GM12878 (cell line): Measurements from ENCODE around the gene CRKL. TPM values are rescaled to one million over a fixed set of nuclear protein-coding genes. Genes with fewer than 3 reads are reported as not detected.

Source experiments
- ATAC-seq: fragments of 200-7000 bp; cut with Tn5 transposase; 3 replicates; pipeline ENCODE4 v1.9.1; 2020; ENCODE audit warnings: mild to moderate bottlenecking, moderate library complexity
- BruUV-seq: library from RNA; stranded (reverse); fragments of 400-500 nt; replicated peaks from 2 replicates; lab custom pipeline; 2021; lab: Mats Ljungman, UMichigan
- CTCF ChIA-PET: fragments of 300-600 bp; sonication (Branson Sonifier 250); formaldehyde crosslinking; extraction: SDS; loops from one replicate; lab custom pipeline; 2021; ENCODE audit warnings: inconsistent platforms; lab: Yijun Ruan, JAX
- POLR2A ChIA-PET: fragments of 350-600 bp; formaldehyde crosslinking; extraction: SDS; loops from one replicate; lab custom pipeline; 2021; ENCODE audit warnings: inconsistent platforms; lab: Charles Lee
- RAD21 ChIA-PET: fragments of 300-600 bp; sonication (Branson Sonifier 250); formaldehyde crosslinking; loops from one replicate; lab custom pipeline; 2023; ENCODE audit warnings: antibody characterized with exemption; ENCODE audit not compliant: unreplicated experiment; lab: Charles Lee
- SMC1A ChIA-PET: fragments of 300-600 bp; sonication (Branson Sonifier 250); formaldehyde crosslinking; loops from one replicate; lab custom pipeline; 2023; ENCODE audit not compliant: unreplicated experiment, uncharacterized antibody; lab: Charles Lee
- DNase-seq: peaks from one replicate; pipeline ENCODE4 v3.0.0-alpha.2; 2011; ENCODE audit warnings: low read depth, low spot score
- FAIRE-seq: peaks from 3 replicates; lab custom pipeline; 2011; peaks lifted over from hg19 to GRCh38; lab: Jason Lieb, UNC
- H2AFZ ChIP-seq: 2 replicates; pipeline ENCODE4 v1.6.0; 2011; ENCODE audit warnings: low read depth, low read length, control low read depth; ENCODE audit not compliant: control insufficient read depth
- H3K27ac ChIP-seq: 2 replicates; pipeline ENCODE4 v1.5.1; 2011; ENCODE audit warnings: control low read depth; ENCODE audit not compliant: control insufficient read depth, insufficient read depth
- H3K27me3 ChIP-seq, 2 experiments: replicated peaks in 1 of 2; 2 replicates each; pipeline versions ENCODE4 v1.6.0 to v1.6.1; 2011; ENCODE audit warnings: low read length in 1 of 2; ENCODE audit not compliant: control insufficient read depth in 2 of 2, insufficient read depth in 2 of 2
- H3K36me3 ChIP-seq, 2 experiments: 2 replicates each; pipeline ENCODE4 v1.5.1; 2011; ENCODE audit warnings: low read length in 1 of 2; ENCODE audit not compliant: control insufficient read depth in 2 of 2, insufficient read depth in 2 of 2
- H3K4me1 ChIP-seq: 2 replicates; pipeline ENCODE4 v1.6.1; 2011; ENCODE audit warnings: mild to moderate bottlenecking, low read length, moderate library complexity, mixed read lengths; ENCODE audit not compliant: control insufficient read depth, insufficient read depth
- H3K4me2 ChIP-seq: 2 replicates; pipeline ENCODE4 v1.6.0; 2011; ENCODE audit warnings: control low read depth; ENCODE audit not compliant: control insufficient read depth, insufficient read depth
- H3K4me3 ChIP-seq: fragments of 200-600 bp; sonication (generic); 2 replicates; pipeline ENCODE4 v1.5.1; 2016
- H3K79me2 ChIP-seq: 2 replicates; pipeline ENCODE4 v1.6.0; 2011; ENCODE audit warnings: low read length; ENCODE audit not compliant: control insufficient read depth, insufficient read depth
- H3K9ac ChIP-seq: 2 replicates; pipeline ENCODE4 v1.8.0; 2011; ENCODE audit warnings: low read length, control low read depth, mixed read lengths; ENCODE audit not compliant: control insufficient read depth, insufficient read depth
- H3K9me3 ChIP-seq: replicated peaks from 3 replicates; pipeline ENCODE4 v1.5.1; 2011; ENCODE audit warnings: mild to moderate bottlenecking, low read length; ENCODE audit not compliant: control insufficient read depth, insufficient read depth
- H4K20me1 ChIP-seq: 2 replicates; pipeline ENCODE4 v1.6.0; 2011; ENCODE audit not compliant: control insufficient read depth, insufficient read depth
- CBX5 ChIP-seq: sonication (generic); IDR thresholded peaks from 2 replicates; pipeline ENCODE4 v1.6.1; 2016; ENCODE audit warnings: low read depth, moderate library complexity, mild to moderate bottlenecking, inconsistent platforms
- CEBPZ ChIP-seq: fragments of 150-350 bp; IDR thresholded peaks from 2 replicates; pipeline ENCODE4 v1.6.1; 2016; ENCODE audit warnings: low read depth, low read length
- ETV6 ChIP-seq, 2 experiments: fragments of 450-650 bp in 1 of 2; IDR thresholded peaks in 1 of 2; conservative IDR thresholded peaks in 1 of 2; 2 replicates each; pipeline ENCODE4 v1.6.1; 2014; ENCODE audit warnings: antibody characterized with exemption in 1 of 2, borderline replicate concordance in 1 of 2, low read depth in 1 of 2, mild to moderate bottlenecking in 1 of 2, moderate library complexity in 1 of 2
- HCFC1 ChIP-seq: fragments of 150-350 bp; IDR thresholded peaks from 2 replicates; pipeline ENCODE4 v1.6.1; 2014; ENCODE audit warnings: low read length
- HSF1 ChIP-seq: fragments of 150-350 bp; IDR thresholded peaks from 2 replicates; pipeline ENCODE4 v1.6.1; 2014; ENCODE audit warnings: mild to moderate bottlenecking, low read depth, low read length
- MTA2 ChIP-seq: fragments of 450-650 bp; IDR thresholded peaks from 2 replicates; pipeline ENCODE4 v1.6.1; 2016; ENCODE audit warnings: low read depth, mild to moderate bottlenecking, moderate library complexity
- MYB ChIP-seq: fragments of 150-350 bp; IDR thresholded peaks from 2 replicates; pipeline ENCODE4 v1.6.1; 2014; ENCODE audit warnings: mild to moderate bottlenecking, low read depth, low read length, borderline replicate concordance
- NFYB ChIP-seq: IDR thresholded peaks from 2 replicates; pipeline ENCODE4 v1.6.1; 2011; ENCODE audit warnings: low read depth, mild to moderate bottlenecking, low read length, improper control_type of control experiment, moderate library complexity; ENCODE audit not compliant: insufficient read depth
- NR2C2 ChIP-seq: IDR thresholded peaks from 2 replicates; pipeline ENCODE4 v1.6.1; 2011; ENCODE audit warnings: borderline replicate concordance, low read depth; ENCODE audit not compliant: control insufficient read depth, insufficient read length
- PBX3 ChIP-seq: IDR thresholded peaks from 2 replicates; pipeline ENCODE4 v1.6.1; 2011; ENCODE audit warnings: mild to moderate bottlenecking, low read depth, low read length, moderate library complexity; ENCODE audit not compliant: insufficient replicate concordance
- PML ChIP-seq: IDR thresholded peaks from 2 replicates; pipeline ENCODE4 v1.6.1; 2012; ENCODE audit warnings: low read length, inconsistent platforms
- POLR2AphosphoS2 ChIP-seq: IDR thresholded peaks from 2 replicates; pipeline ENCODE4 v1.6.1; 2011; ENCODE audit warnings: low read depth, mild to moderate bottlenecking, low read length, improper control_type of control experiment, moderate library complexity
- POLR2AphosphoS5 ChIP-seq: IDR thresholded peaks from 2 replicates; pipeline ENCODE4 v1.6.1; 2011; ENCODE audit warnings: mild to moderate bottlenecking, low read length, inconsistent platforms
- RELB ChIP-seq: fragments of 450-650 bp; IDR thresholded peaks from 2 replicates; pipeline ENCODE4 v1.6.1; 2017; ENCODE audit warnings: low read depth, mild to moderate bottlenecking, moderate library complexity
- WGBS: methylation state at CpG from one replicate; pipeline ENCODE4 v1.1.6; 2016; ENCODE audit warnings: low lambda C conversion rate; ENCODE audit not compliant: insufficient replicate concordance, insufficient coverage; ENCODE audit errors: missing lambda C conversion rate; 5-methylcytosine and 5-hydroxymethylcytosine counted together
- in situ Hi-C: fragments of 300-500 bp; cut with MboI; formaldehyde crosslinking; loops from 9 replicates; pipeline ENCODE4 v1.14.3; 2018; ENCODE audit warnings: mixed read lengths
- intact Hi-C: fragments of 100-400 bp; cut with micrococcal nuclease; formaldehyde crosslinking; loops from one replicate; pipeline ENCODE4 v1.14.2; 2022; ENCODE audit not compliant: unreplicated experiment
- polyA plus RNA-seq, 11 experiments: library from polyadenylated mRNA; depleted of rRNA in 4 of 11; unstranded in 6 of 11; stranded (reverse) in 5 of 11; fragments of >200 nt; fragmentation: Nextera tagmentation in 4 of 11; fragmentation: Illumina TruSeq in 1 of 11; extraction: Ambion mirVana in 4 of 11; extraction: Trizol in 1 of 11; gene quantifications; 1 replicate in 1 of 11; 2 replicates in 10 of 11; pipeline versions ENCODE4 v1.2.1 to v1.2.3, GENCODE V29; 2011 to 2016; ENCODE audit warnings: inconsistent platforms in 2 of 11, missing spikeins in 2 of 11, low read depth in 1 of 11
- total RNA-seq, 4 experiments: library from RNA; depleted of rRNA in 3 of 4; stranded (reverse); fragments of >200 nt in 3 of 4; fragmentation: Illumina TruSeq in 1 of 4; extraction: Trizol in 1 of 4; gene quantifications; 2 replicates each; pipeline versions ENCODE4 v1.2.1 to v1.2.3, GENCODE V29; 2013 to 2021

CRKL gene
- total and polyA plus RNA-seq, 10 of the 15 experiments (the other 5 are each of a cell fraction or from before 2014, with no cell fraction given), result 12.6 to 61.2 (median 32.7) TPM

- POLR2A ChIA-PET, result no interaction called here
- no peak for DNase-seq
- Histone ChIP-seq H3K27ac (no peak overlapping the region), H3K79me2 (no peaks in the 10 kb centered on the region), H3K4me3 (no peak overlapping the region), H3K9ac (no peak overlapping the region), H2AFZ (no peak overlapping the region), H3K4me2 (no peak overlapping the region), H3K4me1 (no peaks in the 10 kb centered on the region), H3K9me3 (no peaks in the 10 kb centered on the region), H3K27me3 (no peaks in the 10 kb centered on the region), H4K20me1 (no peaks in the 10 kb centered on the region), H3K36me3 (no peaks in the 10 kb centered on the region; a peak in 2 of 4 replicates)
- no TSS peak for BruUV-seq
- WGBS, result 96% methylated on average over 3 of the region's 3 CpGs
- RAD21 ChIA-PET, result no interaction called here
- SMC1A ChIA-PET, result no interaction called here
- TF ChIP-seq POLR2AphosphoS2, result no peak
- TF ChIP-seq PML, result no peak
- no peak for TF ChIP-seq PBX3
- TF ChIP-seq HCFC1, result no peak
- TF ChIP-seq RELB, result no peak
- no peak for TF ChIP-seq NR2C2
- TF ChIP-seq CEBPZ, result no peak
- no peak for TF ChIP-seq ETV6 (conservative IDR thresholded peaks at IDR 0.05 in 1 of 2, IDR thresholded peaks at IDR 0.05 in 1 of 2; ENCODE audit: borderline replicate concordance in 1 of 2, low read depth in 1 of 2)
- no peak for TF ChIP-seq POLR2AphosphoS5
- TF ChIP-seq MYB, result no peak
- TF ChIP-seq HSF1, result no peak
- no peak for TF ChIP-seq NFYB
- no peak for TF ChIP-seq MTA2
- no peak for TF ChIP-seq CBX5
- CTCF ChIA-PET, result interaction anchor here (1.4 kb wide), 1 partner anchor 8 kb away, joined by 4 read pairs; no protein-coding TSS in a partner anchor
- in situ Hi-C loops, result no loop called here
- ATAC-seq, result no peak
- intact Hi-C loops, result no loop called here
- FAIRE-seq, result no peak
Observed at GRCh38 chr22:20877715-20878114, 39.5 kb upstream of the CRKL start.
